OCI-LY1 (cell line): ENCODE data around the gene SLC35F4.

Source experiments
- CTCF ChIP-seq: fragments of 200-600 bp; sonication (generic), shearing (Covaris generic); IDR thresholded peaks from 2 replicates; pipeline ENCODE4 v1.5.1; 2017; ENCODE audit warnings: mild to moderate bottlenecking, antibody characterized with exemption, low read length, moderate library complexity, mixed read lengths
- EZH2 ChIP-seq: fragments of 200-600 bp; sonication (generic), shearing (Covaris generic); IDR thresholded peaks from 2 replicates; pipeline ENCODE4 v1.8.0; 2017; ENCODE audit warnings: borderline replicate concordance, mixed run types, mild to moderate bottlenecking, antibody characterized with exemption, low read length, moderate library complexity, mixed read lengths

- no peak for TF ChIP-seq CTCF
- TF ChIP-seq EZH2: no peak
Observed at GRCh38 chr14:57847096-57847495, 18.8 kb downstream of the SLC35F4 start.
